Heart left ventricle (tissue), 13 donors: Measurements from ENCODE around the gene TRPM8.

ENCODE experiments used
- CTCF ChIP-seq, 12 donors: fragments of 200-600 bp; sonication (generic) in 4 of 12; IDR thresholded peaks; one replicate each; pipeline versions ENCODE4 v1.5.0 to v1.8.0; 2018 to 2022; ENCODE audit warnings: antibody characterized with exemption in 12 of 12, mild to moderate bottlenecking in 5 of 12
- POLR2A ChIP-seq, 2 donors: fragments of 450-650 bp; IDR thresholded peaks; one replicate each; pipeline ENCODE4 v1.6.1; 2017; ENCODE audit warnings: antibody characterized with exemption in 2 of 2, mild to moderate bottlenecking in 2 of 2, moderate library complexity in 2 of 2
- donor health status: ischemic (EF 13 %, LVEDD 7.1; RV severe dilation, severe dysfunction).
- donor health status: DM: no; HTN: yes; CAD: no.
- donor health status: DM: no; HTN: no; CAD: no.
- donor health status: ischemic (EF 25% LVEDD 6.9; RV normal size, moderate dysfunction).
- donor health status: ischemic (EF 25% LVEDD 5.7; RV mildly dilated, moderate dysfunction).
- donor health status: ischemic (EF 35%, LVEDD 5.7; RV mildly dilated, moderate dysfunction).
- donor health status: nonischemic (EF 11% LVEDD 7.7; RV severe dilation, severe dysfunction).
- donor health status: DM: yes; HTN: yes; CAD: no.
- donor health status: PGD.
- donor health status: ischemic (EF 29% LVEDD 5.4; RV normal size, mild dysfunction).
- donor health status: nonischemic (EF 23%, LVEDD 6.1; RV moderate dilation, normal function).

GRCh38 chr2:233936089-233936488, 18.9 kb downstream of the TRPM8 start:
- TF ChIP-seq CTCF (IDR thresholded peaks at IDR 0.05) (no peak), POLR2A (IDR thresholded peaks at IDR 0.05) (no peak)
